PC-9 (cell line): ENCODE results near the gene PTPN21.

Source experiments
- CTCF ChIP-seq: fragments of 200-600 bp; sonication (generic); conservative IDR thresholded peaks from 2 replicates; pipeline ENCODE4 v1.6.1; 2017; ENCODE audit warnings: mixed run types, antibody characterized with exemption, mild to moderate bottlenecking, moderate library complexity
- EZH2 ChIP-seq: fragments of 200-600 bp; sonication (generic); IDR thresholded peaks from 2 replicates; pipeline ENCODE4 v1.8.0; 2017; ENCODE audit warnings: antibody characterized with exemption, low read depth

GRCh38 chr14:88604212-88604611 lies 49.4 kb upstream of the PTPN21 start:
- TF ChIP-seq CTCF (no peak), EZH2 (no peak)
